ENCODE measurements around the gene AMDHD1.

AMDHD1 gene

GRCh38 chr12:95943330-95943842 lies at the start of gene AMDHD1:
Gene AMDHD1 (plus strand): TSS chr12:95943331. CDS start chr12:95943399, 68 bp downstream.
- peak; percentile 49 for DNase-seq (ENCODE audit: low read depth)

GRCh38 chr12:95896846-95897245 lies 46.3 kb upstream of the AMDHD1 start:
- DNase-seq (ENCODE audit: low read depth): no peak

GRCh38 chr12:95898081-95898480 lies 45.0 kb upstream of the AMDHD1 start:
- DNase-seq (ENCODE audit: low read depth): no peak

GRCh38 chr12:95908573-95908972 lies 34.6 kb upstream of the AMDHD1 start:
- no peak for DNase-seq (ENCODE audit: low read depth)

GRCh38 chr12:95909871-95910270 lies 33.3 kb upstream of the AMDHD1 start:
- no peak for DNase-seq (ENCODE audit: low read depth)

- DNase-seq (ENCODE audit: low read depth): peak; percentile 4
These were observed 24.7 kb upstream of the AMDHD1 start for GRCh38 chr12:95918194-95918993.

- no peak for DNase-seq (ENCODE audit: low read depth)
These were observed 24.0 kb upstream of the AMDHD1 start for GRCh38 chr12:95919110-95919509.

GRCh38 chr12:95922231-95922630 lies 20.9 kb upstream of the AMDHD1 start:
- no peak for DNase-seq (ENCODE audit: low read depth)

GRCh38 chr12:95940514-95940913 lies 2.6 kb upstream of the AMDHD1 start:
- DNase-seq (ENCODE audit: low read depth): no peak

- DNase-seq (ENCODE audit: low read depth): no peak
These were observed 1.0 kb upstream of the AMDHD1 start for GRCh38 chr12:95942101-95942523.

- peak; percentile 73 for DNase-seq (ENCODE audit: low read depth)
These were observed 404 bp upstream of the AMDHD1 start, which contains the start of gene CCDC38 for GRCh38 chr12:95942524-95943329. Gene CCDC38 (minus strand): TSS chr12:95942614. CDS start chr12:95936509, 6,105 bp downstream.

- no peak for DNase-seq (ENCODE audit: low read depth)
These were observed 1.1 kb downstream of the AMDHD1 start for GRCh38 chr12:95944108-95944704.

GRCh38 chr12:95949477-95950206 lies 6.5 kb downstream of the AMDHD1 start:
- no peak for DNase-seq (ENCODE audit: low read depth)

GRCh38 chr12:95951515-95951914 lies 8.4 kb downstream of the AMDHD1 start:
- no peak for DNase-seq (ENCODE audit: low read depth)

- DNase-seq (ENCODE audit: low read depth): no peak
These were observed 9.9 kb downstream of the AMDHD1 start for GRCh38 chr12:95953000-95953399.

- no peak for DNase-seq (ENCODE audit: low read depth)
These were observed 12.5 kb downstream of the AMDHD1 start for GRCh38 chr12:95955549-95956159.

GRCh38 chr12:95956557-95957145 lies 13.5 kb downstream of the AMDHD1 start:
- DNase-seq (ENCODE audit: low read depth): no peak

GRCh38 chr12:95959107-95959506 lies 16.0 kb downstream of the AMDHD1 start:
- DNase-seq (ENCODE audit: low read depth): no peak

- DNase-seq (ENCODE audit: low read depth): no peak
These were observed 17.1 kb downstream of the AMDHD1 start for GRCh38 chr12:95960241-95960640.

GRCh38 chr12:95962222-95962621 lies 19.1 kb downstream of the AMDHD1 start:
- no peak for DNase-seq (ENCODE audit: low read depth)

- no peak for DNase-seq (ENCODE audit: low read depth)
These were observed 20.0 kb downstream of the AMDHD1 start for GRCh38 chr12:95963096-95963495.

All from activated T-helper 9 cell treated with anti-CD3 and anti-CD28 coated beads, Interleukin-2, amount 50 U/mL, for 16 hours (primary cell).